Body of pancreas (tissue), 4 donors: ENCODE data around the gene FAM83E. TPM values are rescaled to one million over a fixed set of nuclear protein-coding genes. Genes with fewer than 3 reads are reported as not detected.

ENCODE experiments used
- ATAC-seq: fragments of 150-250 bp; one replicate; pipeline ENCODE4 v1.9.1; 2016
- DNase-seq, 4 donors: peaks; one replicate each; pipeline ENCODE4 v3.0.0-alpha.2; 2019
- H3K27ac ChIP-seq, 4 donors: fragments of 200-600 bp; sonication (generic); 1 replicate in 3 of 4; 2 replicates in 1 of 4; pipeline versions ENCODE4 v1.5.1 to v1.6.1; 2016 to 2019; ENCODE audit warnings: mild to moderate bottlenecking in 1 of 4, mixed read lengths in 1 of 4, moderate library complexity in 1 of 4
- H3K27me3 ChIP-seq, 2 donors: fragments of 200-600 bp; sonication (generic); one replicate each; pipeline ENCODE4 v1.6.0; 2016; ENCODE audit warnings: mild to moderate bottlenecking in 1 of 2
- H3K36me3 ChIP-seq, 2 donors: fragments of 200-600 bp; sonication (generic); replicated peaks in 1 of 2; 2 replicates each; pipeline ENCODE4 v1.5.1; 2016; ENCODE audit warnings: low read depth in 2 of 2; ENCODE audit not compliant: insufficient read depth in 1 of 2
- H3K4me1 ChIP-seq: fragments of 200-600 bp; sonication (generic); one replicate; pipeline ENCODE4 v1.6.0; 2016
- H3K4me3 ChIP-seq, 2 donors: fragments of 200-600 bp; sonication (generic); 1 replicate in 1 of 2; 2 replicates in 1 of 2; pipeline ENCODE4 v1.5.1; 2016 to 2019
- H3K9me3 ChIP-seq, 3 donors: fragments of 200-600 bp; sonication (generic); 1 replicate in 2 of 3; 2 replicates in 1 of 3; pipeline ENCODE4 v1.5.1; 2016
- CTCF ChIP-seq, 7 experiments: fragments of 450-650 bp in 4 of 7; fragments of 200-600 bp in 3 of 7; sonication (generic) in 3 of 7; IDR thresholded peaks; one replicate each; pipeline ENCODE4 v1.5.1; 2016 to 2019; ENCODE audit warnings: antibody characterized with exemption in 7 of 7
- POLR2A ChIP-seq, 3 donors: fragments of 450-650 bp; IDR thresholded peaks; one replicate each; pipeline ENCODE4 v1.6.1; 2016; ENCODE audit warnings: antibody characterized with exemption in 3 of 3, mild to moderate bottlenecking in 2 of 3
- WGBS, 2 donors: methylation state at CpG; one replicate each; pipeline ENCODE4 v1.1.5; 2017; 5-methylcytosine and 5-hydroxymethylcytosine counted together
- intact Hi-C: fragments of 100-400 bp; cut with DNase I; formaldehyde crosslinking; loops from one replicate; pipeline ENCODE4 v1.15.1; 2023
- total RNA-seq, 2 donors: library from RNA; depleted of rRNA; stranded (reverse); fragments of >200 nt; gene quantifications; one replicate each; pipeline ENCODE4 v1.1.0, GENCODE V29; 2016

The FAM83E gene
- total RNA-seq, 2 donors from 2014 or later, result 0.33 to 4.2 TPM

- no peak for ATAC-seq
Observed at GRCh38 chr19:48654299-48655059, 39.6 kb upstream of the FAM83E start.

GRCh38 chr19:48651683-48652048 lies 36.8 kb upstream of the FAM83E start:
- DNase-seq, result no peak
- ATAC-seq, result no peak
- no peaks in the 10 kb centered on the region for H3K4me1 ChIP-seq
- H3K36me3 ChIP-seq, result no peaks in the 10 kb centered on the region
- no peaks in the 10 kb centered on the region for H3K9me3 ChIP-seq
- intact Hi-C loops, result loop anchor here (10.0 kb wide), 1 partner anchor 183 kb away; the partner anchor contains the start of gene HSD17B14
- no peak overlapping the region for H3K27ac ChIP-seq
- 79 to 98% methylated on average over 5 of the region's 5 CpGs for WGBS, 2 donors
- H3K4me3 ChIP-seq, result no peak overlapping the region
- no peak for TF ChIP-seq POLR2A (IDR thresholded peaks at IDR 0.05)
- TF ChIP-seq CTCF (IDR thresholded peaks at IDR 0.05), result no peak
- H3K27me3 ChIP-seq, result no peaks in the 10 kb centered on the region

More at GRCh38 chr19:48654299-48655059, 39.6 kb upstream of the FAM83E start:
- TF ChIP-seq POLR2A (IDR thresholded peaks at IDR 0.05) (no peak), CTCF (IDR thresholded peaks at IDR 0.05) (no peak)
- Histone ChIP-seq H3K36me3 (no peaks in the 10 kb centered on the region), H3K4me3 (no peak overlapping the region), H3K4me1 (no peaks in the 10 kb centered on the region), H3K27me3 (no peaks in the 10 kb centered on the region), H3K27ac (no peak overlapping the region), H3K9me3 (no peaks in the 10 kb centered on the region)
- intact Hi-C loops, result loop anchor here (10.0 kb wide), 1 partner anchor 180 kb away; the partner anchor contains the start of gene HSD17B14
- DNase-seq, result no peak
- 34 to 63% methylated on average over 3 to 9 of the region's 11 CpGs for WGBS, 2 donors

- no peaks in the 10 kb centered on the region for H3K27me3 ChIP-seq
- intact Hi-C loops, result loop anchor here (10.0 kb wide), 1 partner anchor 184 kb away; the partner anchor contains the start of gene HSD17B14
- WGBS, 2 donors, result 85 to 88% methylated on average over 12 of the region's 12 CpGs
- DNase-seq, result no peak
- H3K36me3 ChIP-seq, result no peaks in the 10 kb centered on the region
- ATAC-seq, result no peak
- H3K27ac ChIP-seq, result no peak overlapping the region
- no peak for TF ChIP-seq CTCF (IDR thresholded peaks at IDR 0.05)
- TF ChIP-seq POLR2A (IDR thresholded peaks at IDR 0.05), result no peak
- H3K9me3 ChIP-seq, result no peaks in the 10 kb centered on the region
- no peak overlapping the region for H3K4me3 ChIP-seq
- H3K4me1 ChIP-seq, result peaks cover 4% of the 10 kb centered on the region
Observed at GRCh38 chr19:48650974-48651682, 36.3 kb upstream of the FAM83E start.

- WGBS, 2 donors, result 61 to 72% methylated on average over 2 of the region's 2 CpGs
- Histone ChIP-seq H3K36me3 (no peaks in the 10 kb centered on the region), H3K4me3 (no peak overlapping the region), H3K27ac (no peak overlapping the region), H3K27me3 (no peaks in the 10 kb centered on the region), H3K9me3 (no peaks in the 10 kb centered on the region), H3K4me1 (peaks cover 22% of the 10 kb centered on the region)
- DNase-seq (no peak), ATAC-seq (no peak)
- no peak for TF ChIP-seq POLR2A (IDR thresholded peaks at IDR 0.05)
- TF ChIP-seq CTCF (IDR thresholded peaks at IDR 0.05), result no peak
- intact Hi-C loops, result no loop called here
Observed at GRCh38 chr19:48648134-48648533, 33.3 kb upstream of the FAM83E start.
